ENCODE measurements around the gene LGALS7.
"Not testable (repeated sequence)": the region's sequence is repeated elsewhere in the genome, so short reads cannot be mapped to it uniquely, and the experiment has no call there.

DNA sequence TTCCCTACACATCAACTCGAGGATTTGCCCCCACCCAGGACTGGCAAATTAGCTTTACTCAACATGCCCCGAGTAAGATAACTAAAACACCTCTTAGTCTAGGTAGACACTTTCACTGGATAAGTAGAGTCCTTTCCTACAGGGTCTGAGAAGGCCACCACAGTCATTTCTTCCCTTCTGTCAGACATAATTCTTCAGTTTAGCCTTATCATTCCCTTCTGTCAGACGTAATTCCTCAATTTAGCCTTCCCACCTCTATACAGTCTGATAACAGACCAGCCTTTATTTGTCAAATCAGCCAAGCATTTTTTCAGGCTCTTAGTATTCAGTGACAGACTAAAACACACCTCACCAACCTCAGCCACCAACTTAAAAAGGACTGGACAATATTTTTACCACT, 19.5 kb downstream of the LGALS7 start:
- TF ChIP-seq, protein P1, sequence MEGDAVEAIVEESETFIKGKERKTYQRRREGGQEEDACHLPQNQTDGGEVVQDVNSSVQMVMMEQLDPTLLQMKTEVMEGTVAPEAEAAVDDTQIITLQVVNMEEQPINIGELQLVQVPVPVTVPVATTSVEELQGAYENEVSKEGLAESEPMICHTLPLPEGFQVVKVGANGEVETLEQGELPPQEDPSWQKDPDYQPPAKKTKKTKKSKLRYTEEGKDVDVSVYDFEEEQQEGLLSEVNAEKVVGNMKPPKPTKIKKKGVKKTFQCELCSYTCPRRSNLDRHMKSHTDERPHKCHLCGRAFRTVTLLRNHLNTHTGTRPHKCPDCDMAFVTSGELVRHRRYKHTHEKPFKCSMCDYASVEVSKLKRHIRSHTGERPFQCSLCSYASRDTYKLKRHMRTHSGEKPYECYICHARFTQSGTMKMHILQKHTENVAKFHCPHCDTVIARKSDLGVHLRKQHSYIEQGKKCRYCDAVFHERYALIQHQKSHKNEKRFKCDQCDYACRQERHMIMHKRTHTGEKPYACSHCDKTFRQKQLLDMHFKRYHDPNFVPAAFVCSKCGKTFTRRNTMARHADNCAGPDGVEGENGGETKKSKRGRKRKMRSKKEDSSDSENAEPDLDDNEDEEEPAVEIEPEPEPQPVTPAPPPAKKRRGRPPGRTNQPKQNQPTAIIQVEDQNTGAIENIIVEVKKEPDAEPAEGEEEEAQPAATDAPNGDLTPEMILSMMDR (IDR thresholded peaks at IDR 0.05; ENCODE audit: low read depth, low read length), result not testable (repeated sequence)
- TF ChIP-seq EZH2phosphoT487 (IDR thresholded peaks at IDR 0.05; ENCODE audit: low read depth), result not testable (repeated sequence)

Data from OCI-LY3 (cell line).